HepG2 (cell line): Measurements from ENCODE around the gene CPHXL2. TPM values are rescaled to one million over a fixed set of nuclear protein-coding genes. Genes with fewer than 3 reads are reported as not detected.

Experiments
- ARID4A ChIP-seq: sonication (generic); formaldehyde crosslinking; IDR thresholded peaks from 2 replicates; pipeline ENCODE4 v1.5.0; 2020; ENCODE audit warnings: mild to moderate bottlenecking, missing genetic modification reagents, borderline replicate concordance
- HIC2 ChIP-seq: sonication (generic); formaldehyde crosslinking; IDR thresholded peaks from 2 replicates; pipeline ENCODE4 v1.9.0; 2022; ENCODE audit warnings: low read depth, missing genetic modification reagents
- HNRNPUL1 ChIP-seq: fragments of 200-400 bp; formaldehyde crosslinking; IDR thresholded peaks from 2 replicates; pipeline ENCODE4 v1.6.1; 2017; ENCODE audit warnings: low read depth, mild to moderate bottlenecking, low read length, moderate library complexity
- HOXA9 ChIP-seq: sonication (generic); formaldehyde crosslinking; IDR thresholded peaks from 2 replicates; pipeline ENCODE4 v1.8.1; 2022; ENCODE audit warnings: missing genetic modification reagents, mild to moderate bottlenecking, moderate library complexity, borderline replicate concordance
- KLF16 ChIP-seq, 2 experiments: sonication (generic) in 1 of 2; formaldehyde crosslinking in 1 of 2; IDR thresholded peaks; 2 replicates each; pipeline versions ENCODE4 v1.6.1 to v1.8.0; 2016 to 2023; ENCODE audit warnings: missing genetic modification reagents in 2 of 2, missing compliant biosample characterization in 1 of 2
- KMT2A ChIP-seq: sonication (generic); formaldehyde crosslinking; IDR thresholded peaks from 2 replicates; pipeline ENCODE4 v1.4.0; 2020; ENCODE audit warnings: missing genetic modification reagents
- PCBP1 ChIP-seq: fragments of 200-400 bp; formaldehyde crosslinking; IDR thresholded peaks from 2 replicates; pipeline ENCODE4 v1.6.1; 2017; ENCODE audit warnings: mild to moderate bottlenecking, low read depth, low read length, borderline replicate concordance
- RXRA ChIP-seq: sonication (generic); formaldehyde crosslinking; IDR thresholded peaks from 2 replicates; pipeline ENCODE4 v1.5.1; 2020; ENCODE audit warnings: missing genetic modification reagents
- SAP130 ChIP-seq: IDR thresholded peaks from 2 replicates; pipeline ENCODE4 v1.6.1; 2016; ENCODE audit warnings: low read depth
- SCMH1 ChIP-seq: sonication (generic); formaldehyde crosslinking; IDR thresholded peaks from 2 replicates; pipeline ENCODE4 v1.9.0; 2021; ENCODE audit warnings: missing genetic modification reagents, mild to moderate bottlenecking, borderline replicate concordance
- SIX1 ChIP-seq: sonication (generic); formaldehyde crosslinking; IDR thresholded peaks from 2 replicates; pipeline ENCODE4 v1.4.0; 2020; ENCODE audit warnings: missing genetic modification reagents, borderline replicate concordance
- ZBTB7A ChIP-seq: sonication (generic); formaldehyde crosslinking; IDR thresholded peaks from 2 replicates; pipeline ENCODE4 v1.8.0; 2022; ENCODE audit warnings: mild to moderate bottlenecking, missing genetic modification reagents
- ZFP36L1 ChIP-seq: sonication (generic); formaldehyde crosslinking; IDR thresholded peaks from 2 replicates; pipeline ENCODE4 v1.8.0; 2022; ENCODE audit warnings: mild to moderate bottlenecking, missing genetic modification reagents, moderate library complexity
- ZIK1 ChIP-seq: sonication (generic); formaldehyde crosslinking; IDR thresholded peaks from 2 replicates; pipeline ENCODE4 v1.5.0; 2020; ENCODE audit warnings: mild to moderate bottlenecking, low read depth, missing genetic modification reagents, borderline replicate concordance
- ZNF709 ChIP-seq: sonication (generic); formaldehyde crosslinking; IDR thresholded peaks from 2 replicates; pipeline ENCODE4 v1.5.0; 2020; ENCODE audit warnings: mild to moderate bottlenecking, missing genetic modification reagents
- polyA plus RNA-seq, 8 experiments: library from polyadenylated mRNA; depleted of rRNA in 3 of 8; stranded (reverse) in 7 of 8; unstranded in 1 of 8; fragments of >200 nt; fragmentation: Illumina TruSeq in 4 of 8; extraction: Trizol in 4 of 8; gene quantifications; 2 replicates each; pipeline versions ENCODE4 v1.2.1 to v1.2.3, GENCODE V29; 2011 to 2016; ENCODE audit warnings: low read depth in 4 of 8, missing spikeins in 1 of 8, mixed read lengths in 1 of 8; ENCODE audit not compliant: insufficient read depth in 1 of 8
- total RNA-seq, 5 experiments: library from RNA; depleted of rRNA; stranded (reverse); fragments of >200 nt; fragmentation: Illumina TruSeq; extraction: Trizol; gene quantifications; 2 replicates each; pipeline ENCODE4 v1.2.3, GENCODE V29; 2016; ENCODE audit warnings: low read depth in 1 of 5
- TF ChIP-seq, protein P1 (sequence below): sonication (generic); formaldehyde crosslinking; IDR thresholded peaks from 2 replicates; pipeline ENCODE4 v1.5.1; 2020; ENCODE audit warnings: mild to moderate bottlenecking, missing genetic modification reagents, borderline replicate concordance

CPHXL2 gene
- total and polyA plus RNA-seq, 2 of the 13 experiments (the other 11 are each of a cell fraction or from before 2014, with no cell fraction given): not detected

DNA sequence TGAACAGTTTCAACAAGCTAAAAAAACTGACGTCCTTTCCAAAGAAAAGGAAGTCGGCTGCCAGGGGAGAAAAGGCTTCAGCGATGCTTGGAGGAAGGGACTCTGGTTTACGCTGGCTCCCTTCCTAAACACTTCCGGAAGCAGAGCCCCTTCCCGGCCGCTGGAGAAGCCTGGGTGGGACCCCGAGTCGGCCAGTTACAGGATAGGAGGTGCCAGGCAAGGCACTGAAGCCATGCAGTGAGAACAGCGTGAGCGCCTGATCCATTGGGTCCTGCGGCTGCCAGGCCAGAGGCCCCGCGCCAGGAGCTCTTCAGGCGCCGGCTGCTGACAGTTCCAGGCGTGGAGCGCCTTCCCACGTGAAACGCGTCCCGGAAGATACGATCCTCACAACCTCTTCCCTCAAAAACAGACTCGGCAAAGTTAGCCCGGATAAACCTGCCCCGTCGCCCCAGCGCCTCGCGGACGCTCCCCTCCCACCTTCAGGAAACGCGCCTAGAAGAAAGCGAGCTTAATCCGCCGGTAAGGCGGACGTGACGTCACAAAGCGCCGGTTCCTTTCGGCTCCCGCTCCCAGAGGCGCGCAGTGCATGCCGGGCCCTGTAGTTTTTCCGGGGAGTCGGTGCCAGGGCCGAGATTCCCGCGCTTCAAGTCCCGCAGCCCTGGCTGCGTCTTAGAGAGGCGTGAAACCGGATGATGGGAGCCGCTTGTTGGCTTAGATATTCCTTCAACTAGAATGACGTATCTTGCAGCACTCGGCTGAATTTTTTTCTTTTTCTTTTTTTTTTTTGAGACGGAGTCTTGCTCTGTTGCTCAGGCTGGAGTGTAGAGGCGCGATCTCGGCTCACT, 53.8 kb downstream of the CPHXL2 start, which contains the start of gene ADAT1 (continued):
- TF ChIP-seq ZNF709 (CRISPR knock-in tag) (0 out of 2 replicates have a peak, but pooled peaks have one; percentile 35), ZBTB7A (CRISPR knock-in tag) (no peak), PCBP1 (no peak; the same call in 1 of the 2 replicates), SIX1 (0 out of 2 replicates have a peak, but pooled peaks have one; percentile 32), SCMH1 (CRISPR knock-in tag) (no peak), SAP130 (peak; percentile 99), KMT2A (CRISPR knock-in tag) (peak; percentile 86), RXRA (CRISPR knock-in tag) (peak; percentile 83), ZIK1 (peak; percentile 13; the same call in 1 of the 2 replicates), HNRNPUL1 (no peak), HOXA9 (CRISPR knock-in tag) (no peak), HIC2 (CRISPR knock-in tag) (no peak), KLF16 (CRISPR knock-in tag; IDR thresholded peaks at IDR 0.05) (peak in 1 of 2 experiments; percentile 78; a peak in 2 of 4 replicates), ARID4A (CRISPR knock-in tag) (peak; percentile 99), ZFP36L1 (peak; percentile 78; the same call in 1 of the 2 replicates)
- TF ChIP-seq, protein P1, sequence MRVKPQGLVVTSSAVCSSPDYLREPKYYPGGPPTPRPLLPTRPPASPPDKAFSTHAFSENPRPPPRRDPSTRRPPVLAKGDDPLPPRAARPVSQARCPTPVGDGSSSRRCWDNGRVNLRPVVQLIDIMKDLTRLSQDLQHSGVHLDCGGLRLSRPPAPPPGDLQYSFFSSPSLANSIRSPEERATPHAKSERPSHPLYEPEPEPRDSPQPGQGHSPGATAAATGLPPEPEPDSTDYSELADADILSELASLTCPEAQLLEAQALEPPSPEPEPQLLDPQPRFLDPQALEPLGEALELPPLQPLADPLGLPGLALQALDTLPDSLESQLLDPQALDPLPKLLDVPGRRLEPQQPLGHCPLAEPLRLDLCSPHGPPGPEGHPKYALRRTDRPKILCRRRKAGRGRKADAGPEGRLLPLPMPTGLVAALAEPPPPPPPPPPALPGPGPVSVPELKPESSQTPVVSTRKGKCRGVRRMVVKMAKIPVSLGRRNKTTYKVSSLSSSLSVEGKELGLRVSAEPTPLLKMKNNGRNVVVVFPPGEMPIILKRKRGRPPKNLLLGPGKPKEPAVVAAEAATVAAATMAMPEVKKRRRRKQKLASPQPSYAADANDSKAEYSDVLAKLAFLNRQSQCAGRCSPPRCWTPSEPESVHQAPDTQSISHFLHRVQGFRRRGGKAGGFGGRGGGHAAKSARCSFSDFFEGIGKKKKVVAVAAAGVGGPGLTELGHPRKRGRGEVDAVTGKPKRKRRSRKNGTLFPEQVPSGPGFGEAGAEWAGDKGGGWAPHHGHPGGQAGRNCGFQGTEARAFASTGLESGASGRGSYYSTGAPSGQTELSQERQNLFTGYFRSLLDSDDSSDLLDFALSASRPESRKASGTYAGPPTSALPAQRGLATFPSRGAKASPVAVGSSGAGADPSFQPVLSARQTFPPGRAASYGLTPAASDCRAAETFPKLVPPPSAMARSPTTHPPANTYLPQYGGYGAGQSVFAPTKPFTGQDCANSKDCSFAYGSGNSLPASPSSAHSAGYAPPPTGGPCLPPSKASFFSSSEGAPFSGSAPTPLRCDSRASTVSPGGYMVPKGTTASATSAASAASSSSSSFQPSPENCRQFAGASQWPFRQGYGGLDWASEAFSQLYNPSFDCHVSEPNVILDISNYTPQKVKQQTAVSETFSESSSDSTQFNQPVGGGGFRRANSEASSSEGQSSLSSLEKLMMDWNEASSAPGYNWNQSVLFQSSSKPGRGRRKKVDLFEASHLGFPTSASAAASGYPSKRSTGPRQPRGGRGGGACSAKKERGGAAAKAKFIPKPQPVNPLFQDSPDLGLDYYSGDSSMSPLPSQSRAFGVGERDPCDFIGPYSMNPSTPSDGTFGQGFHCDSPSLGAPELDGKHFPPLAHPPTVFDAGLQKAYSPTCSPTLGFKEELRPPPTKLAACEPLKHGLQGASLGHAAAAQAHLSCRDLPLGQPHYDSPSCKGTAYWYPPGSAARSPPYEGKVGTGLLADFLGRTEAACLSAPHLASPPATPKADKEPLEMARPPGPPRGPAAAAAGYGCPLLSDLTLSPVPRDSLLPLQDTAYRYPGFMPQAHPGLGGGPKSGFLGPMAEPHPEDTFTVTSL (CRISPR knock-in tag): no peak
